Stimulated activated naive CD8-positive, alpha-beta T cell treated with anti-CD3 and anti-CD28 coated beads, Interleukin-15, Interleukin-2, amounts not matched to agents 100 U/mL and 50 U/mL, for 24 hours (primary cell): ENCODE results near the gene TULP3.

ENCODE experiments used
- ATAC-seq: fragments of 150-1000 bp; cut with Tn5 transposase; one replicate; pipeline ENCODE4 v1.10.0; 2021
- DNase-seq: peaks from one replicate; pipeline ENCODE4 v3.0.0; 2021

The TULP3 gene

DNA sequence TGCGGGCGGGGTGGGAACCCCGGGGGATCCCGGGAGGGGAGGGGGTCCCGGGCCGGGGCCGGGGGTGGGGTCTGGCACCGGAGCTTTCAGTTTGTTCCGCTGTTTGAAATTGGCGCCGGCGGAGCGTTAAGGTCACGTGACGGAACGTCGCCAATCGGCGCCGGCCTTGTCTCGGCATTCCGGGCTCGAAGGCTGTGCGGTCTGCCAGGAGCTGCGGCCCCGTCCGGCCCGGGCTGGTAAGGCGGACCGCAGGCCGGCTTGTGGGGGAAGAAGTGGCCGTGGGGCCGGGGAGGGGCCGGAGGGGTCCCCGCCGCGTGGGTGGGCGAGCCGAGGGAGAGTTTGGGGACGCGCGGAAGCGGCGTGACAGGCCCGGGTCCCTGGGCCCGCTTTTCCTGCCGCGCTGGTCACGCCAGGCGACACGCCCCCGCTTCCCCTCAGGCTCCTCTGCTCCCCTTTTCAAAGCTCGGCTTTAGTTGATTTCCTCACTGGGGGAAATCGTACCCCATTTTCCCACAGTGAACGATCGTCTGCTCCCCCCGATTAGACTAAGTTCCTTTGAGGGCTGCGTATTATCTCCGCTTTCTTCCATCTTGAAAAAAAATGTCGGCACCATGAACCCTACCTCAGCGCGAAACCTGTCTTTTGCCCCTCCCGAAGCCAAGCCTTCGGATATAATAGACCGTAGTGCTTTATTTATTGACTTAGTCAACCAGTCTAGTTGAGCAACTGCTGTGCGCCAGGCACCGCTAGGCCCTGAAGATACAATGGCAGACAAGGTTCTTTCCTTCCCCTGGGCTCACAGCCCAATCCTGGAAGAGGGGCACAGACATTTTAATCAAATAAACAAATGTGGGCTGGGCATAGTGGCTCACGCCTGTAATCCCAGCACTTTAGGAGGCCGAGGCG is 13.4 kb upstream of the TULP3 start, which contains the start of the genes FOXM1 and RHNO1:
FOXM1 (minus strand) TSS at position 128 of the 906 bp plus-strand sequence. CDS start 2,696 bp downstream, outside the sequence.
RHNO1 (plus strand) TSS at position 177 of the 906 bp plus-strand sequence. CDS start 8,144 bp downstream, outside the sequence.
- DNase-seq: peak; percentile 89
- peak; percentile 85 for ATAC-seq

DNA sequence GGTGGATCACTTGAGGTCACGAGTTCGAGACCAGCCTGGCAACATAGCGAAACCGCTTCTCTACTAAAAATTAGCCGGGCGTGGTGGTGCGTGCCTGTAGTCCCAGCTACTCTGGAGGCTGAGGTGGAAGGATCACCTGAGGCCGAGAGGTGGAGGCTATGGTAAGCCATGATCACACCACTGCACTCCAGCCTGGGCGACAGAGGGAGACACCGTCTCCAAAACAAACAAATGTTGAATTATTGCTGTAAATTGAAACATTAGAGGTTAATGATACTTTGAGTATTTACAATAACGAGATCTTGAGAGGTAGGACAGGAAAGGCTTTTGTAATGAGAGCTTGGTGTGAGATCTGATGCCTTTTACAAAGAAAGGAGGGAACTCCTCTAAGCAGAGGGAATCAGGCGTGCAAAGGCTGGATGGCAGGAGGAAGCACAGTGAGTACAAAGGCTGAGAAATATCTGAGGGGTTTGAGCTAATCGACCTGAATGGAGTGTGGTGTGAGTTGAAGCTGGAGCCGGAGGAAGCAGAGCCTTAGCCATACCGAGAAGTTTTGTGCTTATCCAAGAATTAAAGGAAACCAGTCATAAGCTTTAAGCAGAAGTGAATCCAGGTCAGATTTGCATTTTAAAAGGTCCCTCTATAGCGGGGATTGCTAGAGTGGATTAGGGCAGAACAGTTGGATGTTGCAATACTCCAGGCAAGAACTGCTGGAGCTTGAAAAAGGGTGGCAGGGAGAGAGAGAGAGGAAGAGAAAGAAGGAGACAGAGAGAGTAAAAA is 12.5 kb upstream of the TULP3 start:
- DNase-seq: no peak
- no peak for ATAC-seq

DNA sequence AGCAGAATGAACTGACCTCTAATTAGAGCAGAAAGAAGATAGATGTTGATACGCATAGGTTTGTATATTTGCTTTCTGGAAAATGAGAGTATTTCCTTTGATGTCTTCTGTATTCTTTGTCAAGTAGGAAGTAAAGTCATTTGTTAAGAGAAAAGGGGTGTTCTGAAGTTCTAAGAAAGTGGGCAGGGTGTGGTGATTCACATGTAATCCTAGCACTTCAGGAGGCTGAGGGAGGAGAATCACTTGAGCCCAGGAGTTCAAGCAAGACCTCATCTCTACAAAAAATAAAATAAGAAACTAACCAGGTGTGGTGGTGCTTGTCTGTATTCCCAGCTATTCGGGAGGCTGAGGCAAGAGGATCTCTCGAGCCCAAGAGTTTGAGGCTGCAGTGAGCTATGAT is 10.8 kb upstream of the TULP3 start:
- DNase-seq (no peak), ATAC-seq (no peak)

DNA sequence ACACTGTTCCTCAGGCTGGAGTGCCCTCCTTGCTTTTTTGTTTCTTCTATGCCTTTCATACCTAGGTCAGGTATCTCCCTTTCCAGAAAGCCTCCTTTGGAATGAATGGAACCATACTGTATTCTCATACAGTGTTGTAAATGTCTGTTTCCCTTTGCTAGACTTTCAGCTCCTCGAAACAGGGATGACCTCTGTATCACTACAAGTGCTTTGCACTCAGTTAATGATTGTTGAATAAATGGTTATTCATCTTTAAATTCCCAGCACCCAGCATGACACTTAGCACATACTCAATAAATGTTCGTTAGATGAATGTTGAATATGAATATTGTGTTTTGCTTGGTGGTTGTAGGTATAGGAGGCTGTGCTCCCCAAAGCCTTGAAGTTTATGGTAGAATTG is 5.9 kb upstream of the TULP3 start:
- ATAC-seq (no peak), DNase-seq (no peak)

DNA sequence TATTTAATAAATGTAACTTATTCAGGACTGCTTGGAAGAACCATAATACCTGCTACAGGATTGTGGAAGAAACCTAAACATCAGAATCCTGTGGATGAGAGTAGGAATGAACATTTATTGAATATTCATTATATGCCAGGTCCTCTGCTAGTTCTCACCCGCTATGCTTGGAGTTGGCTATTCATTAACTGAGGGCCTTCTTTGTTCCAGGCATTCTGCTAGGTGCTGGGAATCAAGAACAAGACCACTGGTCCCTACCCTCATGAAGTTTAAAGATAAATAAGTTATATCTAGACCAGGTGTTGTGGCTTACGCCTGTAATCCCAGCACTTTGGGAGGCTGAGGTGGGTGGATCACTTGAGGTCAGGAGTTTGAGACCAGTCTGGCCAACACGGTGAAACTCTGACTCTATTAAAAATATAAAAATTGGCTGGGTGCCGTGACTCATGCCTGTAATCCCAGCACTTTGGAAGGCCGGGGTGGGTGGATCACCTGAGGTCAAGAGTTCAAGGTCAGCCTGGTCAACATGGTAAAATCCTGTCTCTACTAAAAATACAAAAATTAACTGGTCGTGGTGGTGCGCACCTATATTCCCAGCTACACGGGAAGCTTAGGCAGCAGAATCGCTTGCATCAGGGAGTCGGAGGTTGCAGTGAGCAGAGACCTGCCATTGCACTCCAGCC is 3.8 kb upstream of the TULP3 start:
- DNase-seq: no peak
- ATAC-seq: no peak

GRCh38 chr12:2890001-2890387 is 697 bp upstream of the TULP3 start:
- ATAC-seq (no peak), DNase-seq (no peak)

DNA sequence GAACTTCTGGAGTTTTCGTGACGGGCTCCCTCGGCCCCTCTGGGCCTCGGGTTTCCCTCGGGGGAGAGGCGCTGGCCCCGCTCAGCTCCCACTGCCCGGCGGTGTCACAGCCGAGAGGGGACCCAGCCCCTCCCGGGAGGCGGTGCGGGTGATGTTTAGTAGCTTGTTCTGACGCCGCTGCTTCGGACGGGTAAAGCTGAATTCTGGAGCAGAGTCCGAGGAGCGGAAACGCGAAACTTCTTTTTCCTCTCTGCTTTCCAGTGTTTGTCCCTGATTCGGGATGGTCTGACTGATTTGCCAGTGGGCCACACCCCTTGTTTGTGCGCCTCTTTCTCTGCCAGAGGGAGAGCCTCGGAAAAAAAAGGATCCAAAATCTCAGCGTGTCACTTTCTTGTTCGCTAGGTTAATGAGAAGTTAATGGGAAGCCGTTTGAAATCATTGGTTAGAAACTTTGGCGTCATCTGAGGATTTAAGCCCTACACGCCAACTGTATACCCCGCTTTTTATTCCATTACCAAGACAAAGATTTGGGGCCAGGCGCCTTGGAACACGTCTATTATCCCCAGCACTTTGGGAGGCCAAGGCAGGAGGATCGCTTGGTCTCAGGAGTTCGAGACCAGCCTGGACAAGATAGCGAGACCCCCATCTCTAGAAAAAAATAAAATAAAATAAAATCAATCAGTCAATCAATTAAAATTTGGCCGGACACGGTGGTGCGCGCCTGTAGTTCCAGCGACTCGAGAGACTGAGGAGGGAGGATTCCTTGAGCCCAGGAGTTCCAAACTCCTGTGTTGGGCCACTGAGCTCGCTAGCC is 756 bp downstream of the TULP3 start:
- ATAC-seq: no peak
- DNase-seq: peak; percentile 50

- ATAC-seq (no peak), DNase-seq (no peak)
These were observed 1.6 kb downstream of the TULP3 start for GRCh38 chr12:2892246-2892645.

DNA sequence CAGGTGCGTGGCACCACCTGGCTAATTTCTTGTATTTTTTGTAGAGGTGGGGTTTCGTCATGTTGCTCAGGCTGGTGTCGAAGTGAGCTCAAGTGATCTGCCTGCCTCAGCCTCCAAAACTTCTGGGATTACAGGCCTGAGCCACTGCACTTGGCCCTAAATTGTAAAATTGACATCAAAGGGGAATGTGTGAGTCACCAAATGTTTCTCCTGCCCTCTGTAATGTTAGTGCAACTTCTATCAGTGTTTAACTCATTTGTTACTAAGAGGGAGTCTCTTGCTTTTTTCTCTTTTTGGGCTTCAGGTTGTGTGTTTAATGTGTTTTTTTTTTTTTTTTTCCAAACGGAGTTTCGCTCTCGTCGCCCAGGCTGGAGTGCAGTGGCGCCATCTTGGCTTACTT is 2.3 kb downstream of the TULP3 start:
- DNase-seq (no peak), ATAC-seq (no peak)

DNA sequence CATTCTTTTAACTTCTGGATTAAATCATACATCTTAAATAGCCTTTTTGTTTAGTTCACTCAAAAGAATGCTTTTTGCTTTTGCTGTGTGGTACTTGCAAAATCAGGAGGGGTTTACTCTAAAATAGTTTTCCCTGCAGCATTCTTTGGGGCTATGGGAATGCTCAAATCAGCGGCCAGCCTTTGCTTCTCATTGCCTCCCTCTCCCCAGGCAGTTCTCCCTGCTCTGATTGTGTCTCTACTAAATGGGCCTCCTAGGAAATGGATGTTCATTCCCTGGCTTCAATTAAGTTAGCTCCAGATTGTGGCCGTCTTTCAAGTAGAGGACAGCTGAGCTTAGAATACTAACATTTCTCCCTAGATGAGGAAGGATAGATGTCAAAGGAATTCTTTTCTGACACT is 4.4 kb downstream of the TULP3 start:
- no peak for ATAC-seq
- no peak for DNase-seq

DNA sequence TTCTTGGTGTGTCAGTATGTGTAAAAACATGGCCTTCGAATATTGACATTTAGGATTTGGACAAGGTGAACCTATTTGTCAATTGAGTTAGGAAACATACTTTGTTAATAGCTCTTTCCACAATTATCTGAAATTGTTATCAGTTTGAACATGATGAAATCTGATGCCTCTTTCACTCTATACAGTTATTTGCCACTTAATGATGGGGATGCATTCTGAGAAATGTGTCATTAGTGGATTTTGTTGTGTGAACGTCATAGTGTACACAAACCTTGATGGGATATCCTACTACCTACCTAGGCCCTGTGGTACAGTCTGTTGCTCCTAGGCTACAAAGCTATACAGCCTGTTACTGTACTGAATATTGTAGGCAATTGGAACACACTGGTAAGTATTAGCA is 4.8 kb downstream of the TULP3 start:
- no peak for DNase-seq
- ATAC-seq: no peak

GRCh38 chr12:2897418-2897817 is 6.7 kb downstream of the TULP3 start:
- ATAC-seq: no peak
- no peak for DNase-seq

GRCh38 chr12:2900642-2901041 is 10.0 kb downstream of the TULP3 start:
- DNase-seq: no peak

GRCh38 chr12:2902272-2902880 is 11.7 kb downstream of the TULP3 start:
- ATAC-seq (no peak), DNase-seq (no peak)

More at GRCh38 chr12:2900642-2901041, 10.0 kb downstream of the TULP3 start:
- no peak for ATAC-seq

DNA sequence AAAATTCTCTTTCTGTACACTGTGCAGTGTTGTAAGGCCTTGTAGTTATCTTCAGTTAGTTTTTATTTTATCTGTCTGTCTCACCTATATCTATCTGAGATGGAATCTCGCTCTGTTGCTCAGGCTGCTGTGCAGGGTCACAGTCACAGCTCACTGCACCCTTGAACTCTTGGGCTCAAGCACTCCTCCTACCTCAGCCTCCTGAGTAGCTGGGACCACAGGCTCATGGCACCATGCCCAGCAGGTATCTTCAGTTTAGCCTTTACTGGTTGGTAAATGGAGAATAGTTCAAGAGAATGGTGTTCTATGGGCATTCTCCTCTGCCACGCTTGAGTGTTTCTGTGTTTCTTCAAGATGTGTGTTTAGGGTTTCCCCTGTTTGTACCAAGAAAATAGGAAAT is 13.6 kb downstream of the TULP3 start:
- no peak for ATAC-seq
- no peak for DNase-seq

DNA sequence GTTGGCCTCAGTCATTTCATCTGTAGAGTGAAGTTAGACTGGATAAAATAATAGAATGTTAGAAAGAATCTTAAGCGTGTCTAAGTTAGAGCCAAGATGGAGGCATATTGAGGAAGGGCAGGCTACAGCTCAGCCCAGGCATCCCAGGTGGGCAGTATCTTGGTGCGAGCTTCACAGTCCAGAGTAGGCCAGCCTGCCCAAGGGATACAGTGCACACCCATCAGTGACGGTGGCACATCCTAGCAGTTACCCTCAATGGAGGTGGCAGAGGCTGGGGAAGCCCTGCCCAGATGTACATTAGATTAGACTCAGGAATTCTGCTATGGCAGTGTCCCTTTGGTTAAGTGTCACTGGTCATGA is 21.5 kb downstream of the TULP3 start:
- DNase-seq (no peak), ATAC-seq (no peak)

DNA sequence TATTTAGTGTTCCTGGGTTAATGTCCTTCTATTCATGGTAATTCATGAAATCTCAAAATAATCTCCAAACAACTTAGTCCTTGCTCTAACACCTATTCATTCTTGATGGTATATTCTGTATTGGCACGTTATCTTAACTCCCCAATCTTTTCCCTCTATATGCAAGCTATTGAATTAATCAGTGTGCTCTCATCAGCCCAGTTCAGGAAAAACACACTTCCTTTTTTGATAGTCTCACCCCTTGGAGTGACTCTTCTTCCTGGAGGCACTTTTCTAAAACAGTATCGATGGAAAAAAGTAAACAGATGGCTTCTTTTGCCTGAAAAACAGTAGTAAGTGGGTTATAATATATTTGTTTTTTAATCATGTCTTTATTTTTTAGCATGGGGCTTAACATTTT is 28.6 kb downstream of the TULP3 start:
- ATAC-seq (no peak), DNase-seq (no peak)

GRCh38 chr12:2922329-2922728 is 31.6 kb downstream of the TULP3 start:
- ATAC-seq (no peak), DNase-seq (no peak)

- DNase-seq (no peak), ATAC-seq (no peak)
These were observed 32.4 kb downstream of the TULP3 start for GRCh38 chr12:2923057-2923456.

GRCh38 chr12:2924019-2924418 is 33.3 kb downstream of the TULP3 start:
- no peak for ATAC-seq
- no peak for DNase-seq

DNA sequence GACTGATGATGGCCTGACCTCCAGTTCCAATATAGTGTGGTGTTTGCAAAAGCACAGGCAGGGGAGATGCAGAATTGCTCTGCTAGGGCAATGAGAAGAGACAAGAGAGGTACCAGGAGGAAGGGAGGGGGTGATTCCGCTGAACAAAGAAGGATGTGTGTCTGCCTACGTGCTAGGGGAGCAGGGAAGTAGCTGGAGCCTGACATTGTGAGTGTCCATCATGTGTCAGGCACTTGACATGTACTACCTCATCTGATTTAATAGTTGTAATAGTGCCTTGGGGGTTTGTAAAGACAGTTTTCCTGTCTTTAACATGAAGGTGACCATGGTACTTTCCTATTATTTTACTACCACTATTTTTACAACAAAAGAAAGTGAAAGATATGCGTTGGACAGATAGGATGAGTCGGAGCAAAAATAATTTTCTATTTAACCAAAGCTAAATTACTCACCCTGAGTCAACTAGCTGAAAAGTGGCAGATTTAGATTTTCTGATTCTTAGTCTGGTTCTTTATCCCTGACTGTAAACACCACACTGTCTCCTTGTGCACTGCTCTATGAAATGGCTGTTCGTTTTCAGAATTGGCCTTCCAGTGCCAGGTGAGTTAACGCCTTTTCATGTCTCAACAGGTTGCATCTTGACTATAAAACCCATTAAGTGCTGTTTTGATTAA is 34.8 kb downstream of the TULP3 start:
- ATAC-seq (no peak), DNase-seq (no peak)
